ENCODE results near the gene PARD3B. TPM values are rescaled to one million over a fixed set of nuclear protein-coding genes. Genes with fewer than 3 reads are reported as not detected.

The PARD3B gene
- total RNA-seq, 4 donors from 2014 or later = 32.6 to 65.7 (median 38.6) TPM

GRCh38 chr2:205022841-205023240 lies 477.6 kb downstream of the PARD3B start:
- intact Hi-C loops (cut with DNase I; ENCODE audit: low total_unique reads) = no loop called here
- DNase-seq = no peak
- TF ChIP-seq CTCF (IDR thresholded peaks at IDR 0.05) (no peak), POLR2A (IDR thresholded peaks at IDR 0.05) (no peak), POLR2AphosphoS5 (IDR thresholded peaks at IDR 0.05) (no peak), EP300 (IDR thresholded peaks at IDR 0.05; ENCODE audit: low read depth) (no peak)
- WGBS, 2 donors (ENCODE audit: low coverage in 1 of 2) = 88 to 92% methylated on average over 4 to 5 of the region's 5 CpGs
- Histone ChIP-seq H3K36me3 (no peaks in the 10 kb centered on the region), H3K27ac (no peak overlapping the region), H3K9me3 (no peaks in the 10 kb centered on the region), H3K27me3 (no peaks in the 10 kb centered on the region), H3K4me3 (no peak overlapping the region), H3K4me1 (peaks cover 0 to 9% (median 2%) of the 10 kb centered on the region in 4 donors)
- in situ Hi-C loops (cut with MboI; ENCODE audit: low pct_ligation_motif_present in 1 of 4, low pct_unique_long_range_greater_than_20kb in 1 of 4, low sequenced_read_pairs in 3 of 4) = no loop called here

GRCh38 chr2:205024822-205025518 lies 479.7 kb downstream of the PARD3B start:
- DNase-seq = peak; percentile 13
- Histone ChIP-seq H3K36me3 (no peaks in the 10 kb centered on the region), H3K27me3 (no peaks in the 10 kb centered on the region), H3K27ac (peak overlapping the region; percentile 32 to 42 (median 40)), H3K4me3 (no peak overlapping the region), H3K9me3 (no peaks in the 10 kb centered on the region), H3K4me1 (peaks cover 0 to 9% (median 2%) of the 10 kb centered on the region in 4 donors)
- intact Hi-C loops (cut with DNase I; ENCODE audit: low total_unique reads) (no loop called here), in situ Hi-C loops (cut with MboI; ENCODE audit: low pct_ligation_motif_present in 1 of 4, low pct_unique_long_range_greater_than_20kb in 1 of 4, low sequenced_read_pairs in 3 of 4) (no loop called here)
- TF ChIP-seq POLR2AphosphoS5 (IDR thresholded peaks at IDR 0.05) = peak; percentile 18 to 55 (median 36)
- TF ChIP-seq POLR2A (IDR thresholded peaks at IDR 0.05) = no peak
- WGBS, 2 donors (ENCODE audit: low coverage in 1 of 2) = 65% methylated on average over 10 of the region's 10 CpGs; no CpG with 5 or more reads in 1 of the 2 donors

GRCh38 chr2:205025580-205026240 lies 480.4 kb downstream of the PARD3B start:
- no peak for TF ChIP-seq CTCF (IDR thresholded peaks at IDR 0.05)
- TF ChIP-seq EP300 (IDR thresholded peaks at IDR 0.05; ENCODE audit: low read depth) = no peak
- TF ChIP-seq POLR2A (IDR thresholded peaks at IDR 0.05) = no peak
- no peak for TF ChIP-seq POLR2AphosphoS5 (IDR thresholded peaks at IDR 0.05)
- intact Hi-C loops (cut with DNase I; ENCODE audit: low total_unique reads) (no loop called here), in situ Hi-C loops (cut with MboI; ENCODE audit: low pct_ligation_motif_present in 1 of 4, low pct_unique_long_range_greater_than_20kb in 1 of 4, low sequenced_read_pairs in 3 of 4) (no loop called here)
- DNase-seq = no peak
- H3K36me3 ChIP-seq = no peaks in the 10 kb centered on the region
- WGBS, 2 donors (ENCODE audit: low coverage in 1 of 2) = 66 to 74% methylated on average over 5 to 11 of the region's 11 CpGs
- no peaks in the 10 kb centered on the region for H3K27me3 ChIP-seq
- H3K9me3 ChIP-seq = no peaks in the 10 kb centered on the region
- peak overlapping the region; percentile 28 to 42 (median 36) for H3K27ac ChIP-seq
- H3K4me1 ChIP-seq = peaks cover 0 to 9% (median 2%) of the 10 kb centered on the region in 4 donors
- H3K4me3 ChIP-seq = no peak overlapping the region

GRCh38 chr2:205030695-205031094 lies 485.4 kb downstream of the PARD3B start:
- in situ Hi-C loops (cut with MboI; ENCODE audit: low pct_ligation_motif_present in 1 of 4, low pct_unique_long_range_greater_than_20kb in 1 of 4, low sequenced_read_pairs in 3 of 4) = no loop called here
- 30 to 74% methylated on average over 1 of the region's 1 CpG for WGBS, 2 donors (ENCODE audit: low coverage in 1 of 2)

GRCh38 chr2:205032093-205032551 lies 486.8 kb downstream of the PARD3B start:
- no peak for TF ChIP-seq POLR2A (IDR thresholded peaks at IDR 0.05)
- Histone ChIP-seq H3K4me1 (no peaks in the 10 kb centered on the region), H3K9me3 (no peaks in the 10 kb centered on the region), H3K36me3 (no peaks in the 10 kb centered on the region), H3K27me3 (no peaks in the 10 kb centered on the region), H3K27ac (no peak overlapping the region), H3K4me3 (no peak overlapping the region)
- intact Hi-C loops (cut with DNase I; ENCODE audit: low total_unique reads) (no loop called here), in situ Hi-C loops (cut with MboI; ENCODE audit: low pct_ligation_motif_present in 1 of 4, low pct_unique_long_range_greater_than_20kb in 1 of 4, low sequenced_read_pairs in 3 of 4) (no loop called here)
- DNase-seq = no peak
- 70 to 88% methylated on average over 3 to 4 of the region's 4 CpGs for WGBS, 2 donors (ENCODE audit: low coverage in 1 of 2)

More at GRCh38 chr2:205030695-205031094, 485.4 kb downstream of the PARD3B start:
- Histone ChIP-seq H3K27ac (no peak overlapping the region), H3K27me3 (no peaks in the 10 kb centered on the region), H3K4me3 (no peak overlapping the region), H3K4me1 (peaks cover 0 to 5% (median 0%) of the 10 kb centered on the region in 4 donors), H3K9me3 (no peaks in the 10 kb centered on the region), H3K36me3 (no peaks in the 10 kb centered on the region)
- intact Hi-C loops (cut with DNase I; ENCODE audit: low total_unique reads) = no loop called here
- no peak for DNase-seq
- TF ChIP-seq POLR2AphosphoS5 (IDR thresholded peaks at IDR 0.05) = no peak

Data from transverse colon (tissue), 4 donors.